Hypothalamus (tissue), 51 donors: Measurements from ENCODE around the gene RNF103.

Source experiments
- DNase-seq, 51 donors: peaks; one replicate each; lab custom pipeline; 2025; lab: John Stamatoyannopoulos, UW

Gene RNF103

GRCh38 chr2:86577817-86578456 lies 45.7 kb downstream of the RNF103 start:
- DNase-seq = no peak

GRCh38 chr2:86570059-86570458 lies 53.6 kb downstream of the RNF103 start:
- DNase-seq = no peak

- no peak for DNase-seq
Observed at GRCh38 chr2:86566821-86567190, 56.9 kb downstream of the RNF103 start.

GRCh38 chr2:86566158-86566820 lies 57.4 kb downstream of the RNF103 start:
- peak in 2 of 51 donors; percentile 33 to 37 for DNase-seq

- DNase-seq = peak in 2 of 51 donors; percentile 14 to 49
Observed at GRCh38 chr2:86563650-86564061, 60.0 kb downstream of the RNF103 start.

GRCh38 chr2:86562922-86563649 lies 60.6 kb downstream of the RNF103 start, which contains the start of gene CHMP3:
Gene CHMP3, minus strand, starts transcription at chr2:86563443. Its CDS starts 95 bp downstream, at chr2:86563348.
- DNase-seq = peak; percentile 79 to 99 (median 92)

- no peak for DNase-seq
Observed at GRCh38 chr2:86562485-86562921, 61.2 kb downstream of the RNF103 start.

- no peak for DNase-seq
Observed at GRCh38 chr2:86557836-86558235, 65.8 kb downstream of the RNF103 start.

- DNase-seq = no peak
Observed at GRCh38 chr2:86556508-86556907, 67.2 kb downstream of the RNF103 start.
